Activated gamma-delta T cell treated with anti-CD3 and anti-CD28 coated beads, Interleukin-2, amount 50 U/mL, for 16 hours (primary cell): ENCODE results near the gene GMNN.
"Not testable (repeated sequence)": the region's sequence is repeated elsewhere in the genome, so short reads cannot be mapped to it uniquely, and the experiment has no call there.

ENCODE experiments used
- DNase-seq: peaks from one replicate; pipeline ENCODE4 v3.0.0-alpha.2; 2020; ENCODE audit warnings: low read depth

Gene GMNN

DNA sequence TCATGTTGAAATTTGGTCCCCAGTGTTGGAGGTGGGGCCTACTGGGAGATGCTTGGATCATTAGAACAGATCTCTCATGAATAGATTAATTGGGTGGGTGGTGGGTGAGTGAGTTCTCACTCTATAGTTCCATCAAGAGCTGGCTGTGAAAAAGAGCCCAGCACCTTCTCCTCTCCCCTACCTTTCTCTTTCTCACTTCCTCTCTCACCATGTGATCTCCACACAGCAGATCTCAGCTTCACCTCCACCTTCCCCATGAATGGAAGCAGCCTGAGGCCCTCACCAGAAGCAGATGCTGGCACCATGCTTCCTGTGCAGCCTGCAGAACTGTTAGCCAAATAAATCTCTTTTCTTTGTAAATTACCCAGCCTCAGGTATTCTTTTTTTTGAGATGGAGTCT lies 12.9 kb upstream of the GMNN start:
- DNase-seq, result no peak

DNA sequence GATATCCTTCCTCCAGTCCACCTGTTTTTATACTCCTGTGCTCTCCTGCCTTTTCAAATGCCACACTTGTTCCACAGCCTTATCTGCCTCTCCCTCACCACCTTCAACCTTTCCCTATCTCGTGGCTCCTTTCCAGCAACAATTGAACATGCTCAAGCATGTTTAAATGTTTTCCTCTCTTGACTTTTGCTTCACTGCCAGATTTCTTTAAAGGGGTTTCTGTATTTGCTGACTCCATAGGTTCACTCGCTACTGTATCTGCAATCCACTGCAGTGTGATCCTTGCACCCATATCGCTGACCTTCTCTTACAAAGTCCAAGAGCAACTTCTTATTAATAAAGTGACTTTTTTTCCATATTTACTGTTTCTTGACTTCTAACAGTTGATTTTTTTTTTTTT lies 11.2 kb upstream of the GMNN start:
- no peak for DNase-seq

- DNase-seq, result not testable (repeated sequence)
These were observed 9.6 kb upstream of the GMNN start for GRCh38 chr6:24764833-24765828.

DNA sequence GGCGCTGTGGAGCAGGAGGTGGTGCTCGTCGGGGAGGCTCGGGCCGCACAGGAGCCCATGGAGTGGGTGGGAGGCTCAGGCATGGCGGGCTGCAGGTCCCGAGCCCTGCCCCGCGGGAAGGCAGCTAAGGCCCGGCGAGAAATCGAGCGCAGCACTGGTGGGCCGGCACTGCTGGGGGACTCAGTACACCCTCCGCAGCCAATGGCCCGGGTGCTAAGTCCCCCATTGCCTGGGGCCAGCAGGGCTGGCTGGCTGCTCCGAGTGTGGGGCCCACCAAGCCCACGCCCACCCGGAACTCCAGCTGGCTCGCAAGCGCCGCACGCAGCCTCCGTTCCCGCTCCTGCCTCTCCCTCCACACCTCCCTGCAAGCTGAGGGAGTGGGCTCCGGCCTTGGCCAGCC lies 8.8 kb upstream of the GMNN start:
- not testable (repeated sequence) for DNase-seq

- DNase-seq, result no peak
These were observed 7.9 kb upstream of the GMNN start for GRCh38 chr6:24766680-24767462.

DNA sequence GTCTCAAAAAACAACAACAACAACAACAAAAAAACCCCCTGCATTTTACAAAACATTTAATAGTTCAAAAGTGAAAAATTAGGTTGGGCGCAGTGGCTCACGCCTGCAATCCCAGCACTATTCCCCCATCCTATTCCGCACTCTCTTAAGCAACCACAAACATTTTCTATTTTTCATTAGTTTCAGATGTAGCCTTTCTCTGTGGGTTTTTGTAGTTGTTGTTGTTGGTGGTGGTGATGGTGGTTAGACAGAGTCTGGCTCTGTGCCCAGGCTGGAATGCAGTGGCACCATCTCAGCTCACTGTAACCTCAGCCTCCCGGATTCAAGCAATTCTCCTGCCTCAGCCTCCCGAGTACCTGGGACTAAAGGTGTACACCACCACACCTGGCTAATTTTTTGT lies 6.4 kb upstream of the GMNN start:
- DNase-seq, result no peak

- DNase-seq, result no peak
These were observed 852 bp downstream of the GMNN start for GRCh38 chr6:24775520-24776058.

- no peak for DNase-seq
These were observed 2.5 kb downstream of the GMNN start for GRCh38 chr6:24777227-24777626.

GRCh38 chr6:24778121-24778520 lies 3.4 kb downstream of the GMNN start:
- DNase-seq, result no peak

- no peak for DNase-seq
These were observed 4.1 kb downstream of the GMNN start for GRCh38 chr6:24778878-24779277.

- no peak for DNase-seq
These were observed 4.8 kb downstream of the GMNN start for GRCh38 chr6:24779416-24780016.

GRCh38 chr6:24780206-24780605 lies 5.5 kb downstream of the GMNN start:
- no peak for DNase-seq

- DNase-seq, result no peak
These were observed 13.4 kb downstream of the GMNN start for GRCh38 chr6:24788031-24788665.

GRCh38 chr6:24795106-24795505 lies 20.4 kb downstream of the GMNN start:
- no peak for DNase-seq

GRCh38 chr6:24796616-24797290 lies 22.0 kb downstream of the GMNN start:
- DNase-seq, result no peak

DNA sequence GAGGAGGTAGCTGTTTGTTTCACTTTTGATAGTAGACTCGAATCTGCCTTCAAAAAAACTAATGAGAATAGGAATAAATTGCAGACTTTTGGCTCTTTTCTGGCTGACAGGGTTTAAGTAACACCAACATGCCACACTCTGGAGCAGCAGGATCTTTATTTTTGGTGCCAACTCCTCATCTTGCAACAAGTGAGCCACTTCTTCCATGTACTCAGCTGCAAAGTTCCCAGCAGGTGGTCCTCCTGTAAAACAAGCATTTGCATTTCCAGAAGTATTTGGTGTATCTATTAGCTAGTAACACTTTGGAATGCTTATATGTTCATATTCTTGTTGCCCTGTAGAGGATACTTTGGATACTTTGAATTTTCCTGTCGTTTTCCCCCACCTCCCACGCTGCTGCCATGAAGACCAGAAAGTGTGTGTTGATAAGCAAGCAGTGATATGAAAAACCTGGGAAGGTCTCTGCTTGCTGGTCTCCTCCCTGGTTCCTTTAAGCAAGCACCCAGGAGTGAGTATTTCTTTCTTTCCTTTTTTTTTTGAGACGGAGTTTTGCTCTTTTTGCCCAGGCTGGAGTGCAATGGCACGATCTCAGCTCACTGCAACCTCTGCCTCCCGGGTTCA lies 23.0 kb downstream of the GMNN start:
- no peak for DNase-seq

GRCh38 chr6:24798740-24799540 lies 24.2 kb downstream of the GMNN start, which contains the start of gene ARMH2:
TSS of gene ARMH2 (minus strand) at chr6:24798917. CDS start at chr6:24798857, 60 bp downstream.
- no peak for DNase-seq

GRCh38 chr6:24799541-24799915 lies 24.8 kb downstream of the GMNN start:
- no peak for DNase-seq

- no peak for DNase-seq
These were observed 27.7 kb downstream of the GMNN start for GRCh38 chr6:24802271-24803059.
